Natural killer cell treated with Interleukin-12 subunit alpha and Interleukin-12 subunit beta and Interleukin-15 and Interleukin-18, amount 100 ng/mL, for 72 hours (primary cell): Measurements from ENCODE around the gene VAV2. TPM values are rescaled to one million over a fixed set of nuclear protein-coding genes. Genes with fewer than 3 reads are reported as not detected.
"Not testable (repeated sequence)": the region's sequence is repeated elsewhere in the genome, so short reads cannot be mapped to it uniquely, and the experiment has no call there.

Experiments
- ATAC-seq, 2 donors: fragments of 150-1000 bp; cut with Tn5 transposase in 1 of 2; sonication (Bioruptor Pico), chemical (Tn5 transposase) in 1 of 2; 2 replicates each; pipeline ENCODE4 v1.10.0; 2021
- DNase-seq: peaks from one replicate; pipeline ENCODE4 v3.0.0; 2022; ENCODE audit warnings: low spot score
- H3K27ac Mint-ChIP-seq, 2 donors: 1 replicate in 1 of 2; 2 replicates in 1 of 2; pipeline ENCODE4 v1.8.0; 2022; ENCODE audit warnings: mixed read lengths in 2 of 2, mild to moderate bottlenecking in 1 of 2, moderate library complexity in 1 of 2
- H3K27me3 Mint-ChIP-seq, 2 donors: 1 replicate in 1 of 2; 2 replicates in 1 of 2; pipeline ENCODE4 v1.8.0; 2022; ENCODE audit warnings: mixed read lengths in 2 of 2
- H3K36me3 Mint-ChIP-seq: one replicate; pipeline ENCODE4 v1.8.0; 2022; ENCODE audit warnings: mixed read lengths
- H3K4me1 Mint-ChIP-seq, 2 donors: 1 replicate in 1 of 2; 2 replicates in 1 of 2; pipeline ENCODE4 v1.8.0; 2022; ENCODE audit warnings: low read depth in 2 of 2, mixed read lengths in 2 of 2, mild to moderate bottlenecking in 1 of 2
- H3K4me3 Mint-ChIP-seq: one replicate; pipeline ENCODE4 v1.8.0; 2022; ENCODE audit warnings: mixed read lengths
- H3K9me3 Mint-ChIP-seq: 2 replicates; pipeline ENCODE4 v1.8.0; 2022; ENCODE audit warnings: mixed read lengths
- total RNA-seq, 2 donors: library from RNA; stranded (reverse); gene quantifications; one replicate each; pipeline ENCODE4 v1.2.3, GENCODE V29; 2022

VAV2 gene
- total RNA-seq, 2 donors from 2014 or later: 1.9 to 6.7 TPM

- ATAC-seq (no peak), DNase-seq (no peak)
- Mint-ChIP-seq H3K27ac (no peak overlapping the region), H3K36me3 (peaks cover 15% of the 10 kb centered on the region), H3K27me3 (peaks cover 0 to 3% of the 10 kb centered on the region in 2 donors), H3K4me1 (no peaks in the 10 kb centered on the region), H3K9me3 (no peaks in the 10 kb centered on the region), H3K4me3 (no peak overlapping the region)
Measured at GRCh38 chr9:133762488-133763271, 229.4 kb downstream of the VAV2 start.

DNA sequence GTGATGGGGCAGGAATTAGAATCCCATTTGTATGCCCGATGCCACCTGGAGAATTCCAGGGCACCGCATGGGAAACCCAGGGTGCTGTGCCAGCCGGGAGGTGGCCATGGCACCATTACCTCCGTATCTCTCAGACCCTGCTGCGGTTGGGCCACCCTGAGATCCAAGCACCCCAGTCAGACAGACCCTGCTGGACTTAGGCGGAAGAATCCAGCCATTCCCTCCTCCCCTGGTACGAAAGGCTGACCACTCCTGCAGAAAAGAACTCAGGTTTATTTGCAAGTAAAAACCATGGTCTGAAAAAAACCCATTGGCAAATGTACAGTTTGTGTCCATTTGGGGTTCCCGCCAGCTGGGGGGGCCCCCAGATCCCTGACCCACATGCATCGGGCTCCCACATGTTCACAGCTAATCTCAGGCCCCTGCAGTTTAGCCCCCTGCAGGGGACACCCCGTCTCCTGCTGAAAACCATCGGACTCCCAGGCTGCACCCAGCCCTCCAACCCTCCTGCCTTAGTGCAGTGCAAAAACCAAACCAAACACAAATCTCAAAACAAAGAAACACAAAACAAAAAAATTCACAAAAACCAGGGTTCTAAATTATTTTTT lies 230.4 kb downstream of the VAV2 start:
- DNase-seq: no peak
- Mint-ChIP-seq H3K27me3 (peaks cover 0 to 3% of the 10 kb centered on the region in 2 donors), H3K27ac (no peak overlapping the region), H3K9me3 (no peaks in the 10 kb centered on the region), H3K4me1 (no peaks in the 10 kb centered on the region), H3K36me3 (peaks cover 15% of the 10 kb centered on the region), H3K4me3 (no peak overlapping the region)
- no peak for ATAC-seq

GRCh38 chr9:133760713-133761290 lies 231.3 kb downstream of the VAV2 start:
- H3K36me3 Mint-ChIP-seq: peaks cover 11% of the 10 kb centered on the region
- H3K4me3 Mint-ChIP-seq: no peak overlapping the region
- peaks cover 0 to 3% of the 10 kb centered on the region in 2 donors for H3K27me3 Mint-ChIP-seq
- DNase-seq (no peak), ATAC-seq (no peak)
- no peaks in the 10 kb centered on the region for H3K4me1 Mint-ChIP-seq
- no peaks in the 10 kb centered on the region for H3K9me3 Mint-ChIP-seq
- no peak overlapping the region for H3K27ac Mint-ChIP-seq

DNA sequence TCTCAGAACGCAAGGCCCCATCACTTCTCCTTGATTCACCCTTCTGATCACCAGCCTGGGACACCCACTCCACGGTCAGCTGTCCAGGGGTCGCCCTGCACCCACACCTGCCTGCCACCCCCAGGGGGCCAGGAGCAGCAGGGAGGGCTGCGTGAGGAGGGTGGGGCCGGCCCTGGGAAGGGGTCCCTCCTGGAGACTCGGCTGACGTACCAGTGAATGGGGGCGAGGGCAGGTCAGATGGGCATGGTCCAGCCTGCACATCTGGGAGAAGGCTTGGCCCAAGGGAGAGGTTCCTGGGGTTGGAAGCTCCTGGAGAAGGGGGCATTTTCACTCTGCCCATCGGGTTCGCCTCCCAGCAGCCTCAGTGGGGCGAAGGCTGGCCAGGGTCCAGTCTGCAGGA lies 232.2 kb downstream of the VAV2 start:
- no peaks in the 10 kb centered on the region for H3K4me1 Mint-ChIP-seq
- H3K4me3 Mint-ChIP-seq: no peak overlapping the region
- H3K27ac Mint-ChIP-seq: no peak overlapping the region
- H3K36me3 Mint-ChIP-seq: peaks cover 4% of the 10 kb centered on the region
- H3K9me3 Mint-ChIP-seq: no peaks in the 10 kb centered on the region
- DNase-seq (no peak), ATAC-seq (no peak)
- peaks cover 0 to 7% of the 10 kb centered on the region in 2 donors for H3K27me3 Mint-ChIP-seq

GRCh38 chr9:133759146-133759900 lies 232.8 kb downstream of the VAV2 start:
- H3K36me3 Mint-ChIP-seq: peaks cover 2% of the 10 kb centered on the region
- no peaks in the 10 kb centered on the region for H3K9me3 Mint-ChIP-seq
- H3K4me3 Mint-ChIP-seq: no peak overlapping the region
- ATAC-seq: no peak
- peaks cover under 1 to 9% of the 10 kb centered on the region in 2 donors for H3K27me3 Mint-ChIP-seq
- no peak overlapping the region for H3K27ac Mint-ChIP-seq
- H3K4me1 Mint-ChIP-seq: no peaks in the 10 kb centered on the region
- DNase-seq: no peak

DNA sequence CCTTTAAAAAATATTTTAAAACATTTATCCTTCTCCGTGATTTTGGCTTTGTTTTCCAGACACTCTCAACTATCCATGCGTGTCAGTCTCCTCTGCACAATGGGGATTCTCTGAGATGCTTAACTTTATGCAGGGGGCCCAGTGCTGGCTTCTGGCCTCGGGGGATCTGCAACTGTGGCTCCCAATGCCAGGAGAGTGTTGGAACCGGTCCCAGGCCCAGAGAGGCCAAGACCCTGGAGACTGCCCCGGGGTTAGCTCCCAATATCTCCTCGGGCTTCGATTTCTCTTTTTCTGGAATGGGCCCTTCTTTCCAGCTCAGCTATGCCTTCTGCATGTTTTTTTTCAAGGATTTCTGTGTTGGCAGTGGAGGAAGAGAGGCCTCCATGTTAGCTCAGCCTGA lies 233.9 kb downstream of the VAV2 start:
- no peak for ATAC-seq
- no peaks in the 10 kb centered on the region for H3K9me3 Mint-ChIP-seq
- no peak overlapping the region for H3K27ac Mint-ChIP-seq
- H3K4me1 Mint-ChIP-seq: no peaks in the 10 kb centered on the region
- H3K27me3 Mint-ChIP-seq: peaks cover 11 to 18% of the 10 kb centered on the region in 2 donors
- no peak for DNase-seq
- H3K4me3 Mint-ChIP-seq: no peak overlapping the region
- no peaks in the 10 kb centered on the region for H3K36me3 Mint-ChIP-seq

- DNase-seq: no peak
- H3K4me1 Mint-ChIP-seq: no peaks in the 10 kb centered on the region
- H3K27ac Mint-ChIP-seq: peak overlapping the region in 1 of 2 donors; percentile 2
- ATAC-seq: no peak
- H3K36me3 Mint-ChIP-seq: no peaks in the 10 kb centered on the region
- H3K4me3 Mint-ChIP-seq: no peak overlapping the region
- peaks cover 32 to 36% of the 10 kb centered on the region in 2 donors for H3K27me3 Mint-ChIP-seq
- no peaks in the 10 kb centered on the region for H3K9me3 Mint-ChIP-seq
Measured at GRCh38 chr9:133754688-133755227, 237.4 kb downstream of the VAV2 start.

- Mint-ChIP-seq H3K27ac (no peak overlapping the region), H3K27me3 (peaks cover 33 to 42% of the 10 kb centered on the region in 2 donors), H3K4me1 (no peaks in the 10 kb centered on the region), H3K36me3 (no peaks in the 10 kb centered on the region), H3K9me3 (no peaks in the 10 kb centered on the region), H3K4me3 (no peak overlapping the region)
- ATAC-seq (no peak), DNase-seq (no peak)
Measured at GRCh38 chr9:133754187-133754586, 237.9 kb downstream of the VAV2 start.

DNA sequence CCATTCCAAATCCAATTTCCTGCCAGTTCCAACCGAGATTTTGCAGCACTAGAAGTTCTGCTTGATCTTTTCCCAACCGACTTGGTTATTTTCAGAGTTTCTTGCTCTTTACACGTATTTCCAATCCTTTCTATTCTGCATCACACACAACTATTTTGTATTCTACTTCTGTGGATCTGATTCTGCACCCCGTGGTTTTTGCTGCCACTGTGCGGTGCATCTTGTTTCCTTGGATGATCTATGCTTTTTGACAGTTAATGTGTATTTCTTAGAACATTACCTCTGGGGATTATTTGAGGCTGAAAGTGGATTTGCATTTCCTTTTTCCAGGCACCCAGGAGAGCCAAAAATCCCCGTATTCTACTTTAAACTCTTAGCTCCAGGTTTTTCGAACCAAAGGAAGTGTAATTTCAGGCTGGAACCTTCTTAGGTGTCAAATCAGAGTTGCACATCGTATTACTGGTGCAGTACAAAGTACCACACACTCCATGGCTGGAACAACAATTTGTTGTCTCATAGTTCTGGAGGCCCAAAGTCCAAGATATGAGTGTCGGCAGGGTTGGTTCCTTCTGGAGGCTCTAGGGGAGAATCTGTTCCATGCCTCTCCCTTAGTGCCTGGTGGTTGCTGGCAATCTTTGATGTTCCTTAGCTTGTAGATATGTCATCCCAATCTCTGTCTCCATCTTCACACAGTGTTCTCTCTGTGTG lies 239.2 kb downstream of the VAV2 start:
- DNase-seq: no peak
- Mint-ChIP-seq H3K27ac (no peak overlapping the region), H3K36me3 (no peaks in the 10 kb centered on the region), H3K4me3 (no peak overlapping the region), H3K9me3 (no peaks in the 10 kb centered on the region), H3K4me1 (no peaks in the 10 kb centered on the region), H3K27me3 (peaks cover 42 to 51% of the 10 kb centered on the region in 2 donors)
- ATAC-seq: no peak

- DNase-seq (no peak), ATAC-seq (no peak)
- Mint-ChIP-seq H3K27me3 (peaks cover 49 to 66% of the 10 kb centered on the region in 2 donors), H3K4me3 (no peak overlapping the region), H3K4me1 (no peaks in the 10 kb centered on the region), H3K9me3 (no peaks in the 10 kb centered on the region), H3K27ac (no peak overlapping the region), H3K36me3 (no peaks in the 10 kb centered on the region)
Measured at GRCh38 chr9:133750982-133751649, 241.0 kb downstream of the VAV2 start.

DNA sequence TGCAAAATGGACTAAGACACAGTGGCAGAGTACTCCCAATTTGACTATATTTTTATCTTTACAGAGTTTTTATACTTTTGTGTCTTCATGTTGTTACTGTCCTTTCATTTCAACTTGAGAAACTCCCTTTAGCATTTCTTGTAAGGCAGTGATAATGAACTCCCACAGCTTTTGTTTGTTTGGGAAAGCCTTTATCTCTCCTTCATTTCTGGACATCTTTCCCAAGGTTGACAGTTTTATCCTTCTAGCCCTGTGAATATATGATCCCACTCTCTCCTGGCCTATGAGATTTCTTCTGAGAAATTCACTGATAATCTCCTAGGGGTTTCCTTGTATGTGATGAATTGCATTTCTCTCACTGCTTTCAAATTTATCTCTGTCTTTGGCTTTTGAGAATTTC lies 244.8 kb downstream of the VAV2 start:
- Mint-ChIP-seq H3K27ac (no peak overlapping the region), H3K9me3 (no peaks in the 10 kb centered on the region), H3K4me1 (no peaks in the 10 kb centered on the region), H3K36me3 (no peaks in the 10 kb centered on the region), H3K4me3 (no peak overlapping the region), H3K27me3 (peaks cover 36 to 53% of the 10 kb centered on the region in 2 donors)
- ATAC-seq (no peak), DNase-seq (no peak)

DNA sequence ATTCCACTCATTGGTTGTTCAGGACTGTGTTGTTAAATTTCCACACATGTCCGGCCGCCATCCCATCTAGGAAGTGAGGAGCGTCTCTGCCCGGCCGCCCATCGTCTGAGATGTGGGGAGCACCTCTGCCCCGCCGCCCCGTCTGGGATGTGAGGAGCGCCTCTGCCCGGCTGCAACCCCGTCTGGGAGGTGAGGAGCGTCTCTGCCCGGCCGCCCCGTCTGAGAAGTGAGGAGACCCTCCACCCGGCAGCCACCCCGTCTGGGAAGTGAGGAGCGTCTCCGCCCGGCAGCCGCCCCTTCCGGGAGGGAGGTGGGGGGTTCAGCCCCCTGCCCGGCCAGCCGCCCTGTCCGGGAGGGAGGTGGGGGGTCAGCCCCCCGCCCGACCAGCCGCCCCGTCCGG lies 247.6 kb downstream of the VAV2 start:
- not testable (repeated sequence) for ATAC-seq, H3K4me1 Mint-ChIP-seq, H3K36me3 Mint-ChIP-seq, DNase-seq, H3K4me3 Mint-ChIP-seq, H3K9me3 Mint-ChIP-seq, H3K27ac Mint-ChIP-seq
- H3K27me3 Mint-ChIP-seq: peaks cover 24 to 35% of the 10 kb centered on the region in 2 donors
